GM18520 (cell line): ENCODE results near the gene BMP6.
"Not testable (repeated sequence)": the region's sequence is repeated elsewhere in the genome, so short reads cannot be mapped to it uniquely, and the experiment has no call there.

Source experiments
- ATAC-seq: cut with Tn5 transposase; IDR thresholded peaks from one replicate; pipeline ENCODE4 v1.9.1; 2021; ENCODE audit not compliant: unreplicated experiment

Gene BMP6

DNA sequence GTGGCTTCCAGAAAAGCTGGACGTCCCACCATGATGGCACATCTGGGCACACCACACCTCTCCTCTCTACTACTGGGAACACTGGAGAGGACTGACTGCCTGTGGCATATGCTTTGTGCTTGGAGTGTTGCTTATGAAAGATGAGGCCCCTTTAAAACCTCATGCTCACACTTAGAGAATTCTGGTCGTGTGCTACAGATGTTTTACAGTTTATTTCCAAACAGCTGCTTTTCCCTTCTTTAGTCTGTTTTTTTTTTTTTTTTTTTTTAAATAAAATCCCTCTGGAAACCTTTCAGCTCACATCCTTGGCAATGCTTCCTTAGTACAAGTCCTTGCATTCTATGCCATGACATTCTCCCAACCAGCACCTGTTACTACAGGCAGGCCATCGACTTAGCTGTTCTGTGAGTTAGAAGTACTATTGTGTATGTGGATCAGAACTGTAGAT, 60.3 kb downstream of the BMP6 start:
- ATAC-seq = no peak

DNA sequence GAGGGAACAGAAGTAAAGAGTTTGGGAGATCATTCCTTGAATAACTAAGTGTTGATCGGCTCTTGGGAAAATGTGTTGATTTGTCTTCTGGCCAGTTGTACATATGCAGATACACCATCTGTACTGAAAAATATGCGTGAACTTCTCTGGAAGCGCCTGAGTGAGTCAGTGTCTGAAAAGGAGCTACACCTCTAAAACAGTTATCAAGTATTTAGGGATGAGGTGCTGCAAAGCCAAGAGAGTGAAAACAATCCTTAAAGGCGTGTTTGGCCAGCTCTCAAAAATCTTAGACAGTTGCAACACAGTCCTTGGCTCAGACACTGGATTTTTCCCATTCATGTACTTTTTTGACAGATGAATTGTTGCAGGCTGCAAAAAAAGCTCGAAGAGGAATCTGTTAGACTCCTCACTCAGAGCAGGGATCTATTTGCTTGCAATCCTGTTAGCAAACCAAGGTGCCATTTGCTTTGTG, 61.3 kb downstream of the BMP6 start:
- ATAC-seq = no peak

DNA sequence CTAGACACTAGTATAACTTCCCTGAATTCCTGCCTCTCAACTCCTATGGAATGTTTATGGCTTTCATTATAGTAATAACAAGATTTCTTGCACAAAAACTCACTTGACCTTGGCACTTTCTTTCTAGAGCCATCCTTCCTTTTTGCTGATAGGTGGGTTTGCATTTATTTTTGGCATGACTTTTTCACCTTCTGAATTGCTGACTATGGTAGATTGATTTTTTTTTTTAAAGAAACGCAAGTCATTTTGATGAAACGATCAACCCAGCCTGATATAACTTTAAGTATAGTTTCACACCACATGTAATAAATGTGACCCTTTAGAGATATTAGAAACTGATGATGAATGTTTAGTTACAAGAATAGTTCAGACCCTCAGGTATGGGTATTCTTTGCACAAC, 61.8 kb downstream of the BMP6 start:
- ATAC-seq = no peak

DNA sequence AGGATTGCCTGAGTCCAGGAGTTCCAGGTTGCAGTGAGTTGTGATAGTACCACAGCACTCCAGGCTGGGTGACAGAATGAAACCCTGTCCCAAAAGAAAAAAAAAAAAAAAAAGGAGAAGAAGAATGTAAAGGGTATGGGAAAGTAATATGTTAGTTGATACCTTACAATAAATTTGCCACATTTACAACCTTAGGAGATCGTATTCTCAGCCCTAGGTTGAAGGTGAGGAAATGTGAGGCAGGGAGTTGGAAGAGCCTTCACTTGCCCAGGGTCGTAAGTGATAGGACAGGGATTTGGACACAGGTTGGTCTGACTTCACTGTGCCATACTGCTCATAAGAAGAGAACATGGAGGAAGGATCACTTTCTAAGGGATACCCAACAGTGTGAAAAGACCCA, 68.6 kb downstream of the BMP6 start:
- ATAC-seq = no peak

DNA sequence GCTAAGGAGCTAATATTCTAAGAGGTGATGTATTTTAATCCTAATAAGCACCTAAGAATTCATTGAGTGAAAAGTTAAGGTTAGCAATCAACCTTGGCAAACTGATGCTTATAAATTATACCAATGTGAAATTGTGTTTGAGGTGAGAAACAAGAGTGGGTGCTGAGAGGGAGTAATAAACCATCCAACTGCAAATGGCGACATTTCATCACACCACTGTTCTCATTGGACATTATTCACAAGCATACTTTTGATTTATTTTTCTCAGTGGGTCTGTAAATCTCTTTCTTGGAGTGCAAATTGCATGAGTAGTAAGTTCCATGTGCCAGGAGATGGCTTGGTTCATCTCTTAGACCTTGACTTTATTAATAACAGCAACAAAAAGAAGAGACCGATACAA, 71.5 kb downstream of the BMP6 start:
- no peak for ATAC-seq

DNA sequence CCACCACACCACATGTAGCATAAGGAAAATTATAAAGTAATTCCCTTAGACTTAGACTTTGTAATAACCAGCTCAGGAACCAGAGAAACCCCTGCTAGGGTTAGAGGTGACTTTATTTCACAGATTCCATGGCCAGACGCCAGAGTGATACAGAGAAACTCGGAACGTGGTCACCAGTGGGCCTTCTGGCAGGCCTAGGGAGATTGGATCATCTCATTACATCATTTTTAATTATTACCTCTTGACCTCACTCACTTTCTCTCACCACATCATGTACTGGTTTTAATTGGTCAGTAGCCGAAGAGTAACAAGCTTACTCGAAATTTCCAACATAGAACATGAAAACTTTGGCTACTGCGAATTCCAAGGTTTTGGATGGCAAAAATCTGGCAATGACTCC, 72.9 kb downstream of the BMP6 start:
- ATAC-seq = no peak

DNA sequence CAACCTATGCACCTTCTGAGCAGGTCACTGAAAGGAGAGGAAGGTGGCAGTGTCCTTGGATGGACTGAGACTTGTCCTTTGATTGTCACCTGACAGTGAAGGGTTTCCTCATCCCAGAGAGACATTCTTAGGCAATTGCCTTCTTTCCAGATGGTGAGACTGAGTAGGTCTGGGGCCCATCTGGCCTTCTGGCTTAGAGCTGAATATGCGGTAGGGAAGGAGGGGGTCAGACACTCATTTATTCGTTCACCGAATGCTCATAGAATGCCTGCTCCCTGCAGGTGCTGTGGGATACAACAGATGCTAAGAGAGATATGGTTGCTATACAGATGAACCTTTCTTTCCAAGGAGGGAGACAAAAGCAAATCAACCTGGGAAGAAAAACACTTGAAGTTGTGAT, 76.8 kb downstream of the BMP6 start:
- ATAC-seq = no peak

DNA sequence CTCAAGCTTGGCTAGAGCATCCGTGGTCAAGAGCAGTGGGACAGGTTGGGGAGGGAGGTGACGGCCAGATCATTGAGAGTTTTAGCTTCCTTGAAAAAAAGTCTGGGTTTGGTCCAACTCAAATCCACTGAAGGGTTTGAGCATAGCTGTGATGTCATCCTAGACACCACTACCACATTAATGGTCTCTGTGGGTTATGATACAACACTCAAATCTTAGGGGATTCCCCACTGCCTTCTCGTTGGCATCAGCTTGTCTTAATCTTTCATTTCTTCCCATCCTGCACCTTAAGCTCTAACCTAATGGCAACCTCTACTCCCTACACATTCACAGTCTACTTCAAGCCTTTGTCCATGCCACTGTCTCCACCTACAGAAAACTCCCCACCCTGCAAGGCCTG, 77.3 kb downstream of the BMP6 start:
- no peak for ATAC-seq

DNA sequence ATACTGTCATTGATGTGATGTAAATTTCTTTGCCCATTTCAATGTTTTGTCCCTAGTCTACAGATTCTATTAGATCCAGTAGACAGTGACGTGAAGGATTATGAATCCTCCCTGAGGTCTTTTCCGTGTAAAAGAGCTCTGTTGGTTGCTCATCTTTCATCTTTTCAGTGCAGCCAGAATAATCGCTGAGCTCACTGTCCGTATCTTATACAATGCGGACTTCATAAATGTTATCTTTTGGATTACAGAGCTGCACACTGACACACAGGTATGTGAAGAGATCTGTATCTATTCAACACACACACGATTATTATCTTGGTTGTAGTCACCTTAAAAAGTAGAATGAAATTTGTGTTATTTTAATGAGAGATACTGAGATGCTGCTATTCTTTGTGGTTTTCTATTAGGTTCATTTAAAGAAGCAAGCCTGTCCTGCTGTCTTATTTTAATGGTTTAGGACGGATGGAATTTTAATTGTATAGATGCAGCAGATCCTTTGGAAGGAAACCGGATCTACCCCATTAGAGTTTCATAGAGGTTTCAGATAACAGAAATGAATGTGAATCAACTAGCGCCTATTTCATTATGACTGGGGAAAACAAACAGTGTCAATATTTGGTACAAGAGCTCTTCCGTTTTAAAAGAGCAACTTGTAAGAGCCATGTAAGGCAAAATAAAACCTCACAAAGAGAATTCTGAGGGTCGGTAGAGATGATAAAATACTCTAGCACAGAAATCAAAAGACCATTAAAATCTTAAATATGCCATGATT, 79.4 kb downstream of the BMP6 start:
- no peak for ATAC-seq

DNA sequence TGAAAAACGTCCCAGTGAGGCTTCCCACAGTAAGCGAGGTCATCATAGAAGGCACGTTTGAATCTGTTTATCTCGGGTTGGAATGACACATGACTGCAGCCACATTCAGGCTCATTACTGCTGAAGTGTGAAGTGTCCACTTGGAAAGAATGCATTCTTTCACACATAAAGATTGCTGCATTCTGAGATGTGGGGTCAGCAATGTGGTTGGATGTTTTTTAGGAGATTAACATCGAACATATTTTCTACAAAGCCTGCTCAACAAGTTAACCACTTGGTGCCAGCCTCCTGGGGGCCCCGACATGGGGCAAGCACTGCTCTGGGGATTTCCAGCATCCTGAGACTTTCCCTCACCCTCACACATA, 79.9 kb downstream of the BMP6 start:
- ATAC-seq = no peak

DNA sequence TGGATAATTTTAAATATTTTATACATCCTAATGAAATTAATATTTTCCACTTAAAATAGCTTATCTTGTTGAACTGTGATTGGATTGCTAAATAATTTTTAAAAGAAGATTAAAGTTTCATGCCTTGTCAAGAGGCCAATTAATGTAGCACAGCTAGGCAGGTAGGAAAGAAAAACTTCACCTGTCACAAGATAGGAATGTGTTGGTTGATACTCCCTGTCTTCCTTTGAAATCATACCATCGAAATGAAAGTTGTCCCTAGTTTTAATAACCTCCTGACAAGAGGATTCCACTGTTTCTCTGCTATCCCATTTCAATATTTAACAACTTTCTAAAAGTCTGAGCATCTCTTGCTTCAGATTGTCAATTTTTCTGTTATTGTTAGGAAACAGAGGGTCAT, 80.8 kb downstream of the BMP6 start:
- ATAC-seq = no peak

DNA sequence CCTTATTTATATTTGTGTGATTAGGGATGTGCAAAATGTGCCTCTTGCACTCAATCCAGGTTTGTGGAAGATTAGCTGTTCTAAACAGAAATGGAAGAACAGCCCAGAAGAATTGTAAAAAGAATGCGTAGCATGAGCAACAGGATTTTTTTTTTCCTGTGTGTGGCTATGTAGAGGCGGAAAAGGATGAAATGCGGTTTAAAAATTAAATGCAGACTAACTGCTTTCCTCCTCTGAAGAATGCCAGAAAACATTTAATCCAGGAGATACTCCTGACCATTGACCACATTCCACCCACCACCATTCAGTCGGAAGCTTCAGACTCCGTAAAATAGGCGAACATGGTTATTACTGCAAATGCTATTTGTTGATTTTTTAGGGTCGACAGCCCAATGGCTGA, 83.4 kb downstream of the BMP6 start:
- no peak for ATAC-seq

DNA sequence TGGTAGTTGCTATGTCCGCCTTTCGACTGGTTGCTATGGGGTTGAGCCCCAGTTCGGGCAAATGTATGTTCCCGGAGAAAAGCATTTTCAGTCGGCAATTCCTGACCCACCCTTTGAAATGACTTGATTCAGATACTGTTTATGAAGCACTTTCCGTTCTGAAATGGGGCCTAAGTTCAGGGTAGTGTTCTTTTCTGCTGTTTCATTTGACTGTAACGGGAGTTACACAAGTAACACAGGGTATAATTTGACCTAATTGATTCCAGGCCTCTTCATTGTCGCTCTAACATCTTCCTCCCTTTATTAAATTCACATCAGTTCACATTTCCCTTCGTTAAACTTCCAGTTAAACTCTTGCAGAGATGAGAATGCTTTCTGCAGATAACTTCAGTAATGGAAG, 85.5 kb downstream of the BMP6 start:
- no peak for ATAC-seq

DNA sequence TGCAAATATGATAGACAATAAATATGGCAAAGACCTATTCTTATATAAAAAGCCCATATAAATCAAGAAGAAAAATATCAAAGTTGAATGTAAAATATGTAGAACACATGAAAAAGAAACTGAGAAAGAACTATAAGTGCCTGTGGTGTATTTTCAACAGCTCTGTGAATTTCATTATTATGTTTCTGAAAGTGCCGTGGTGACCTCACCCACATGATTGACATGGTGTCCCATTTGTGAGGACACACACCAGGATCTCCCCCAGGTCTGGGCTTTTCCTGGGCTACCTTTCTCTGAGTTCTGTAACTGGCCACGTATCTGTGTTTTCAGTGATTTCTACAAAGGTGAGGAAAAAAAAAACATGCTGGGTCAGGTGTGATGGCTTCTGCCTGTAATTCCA, 86.7 kb downstream of the BMP6 start:
- peak; percentile 61 for ATAC-seq

DNA sequence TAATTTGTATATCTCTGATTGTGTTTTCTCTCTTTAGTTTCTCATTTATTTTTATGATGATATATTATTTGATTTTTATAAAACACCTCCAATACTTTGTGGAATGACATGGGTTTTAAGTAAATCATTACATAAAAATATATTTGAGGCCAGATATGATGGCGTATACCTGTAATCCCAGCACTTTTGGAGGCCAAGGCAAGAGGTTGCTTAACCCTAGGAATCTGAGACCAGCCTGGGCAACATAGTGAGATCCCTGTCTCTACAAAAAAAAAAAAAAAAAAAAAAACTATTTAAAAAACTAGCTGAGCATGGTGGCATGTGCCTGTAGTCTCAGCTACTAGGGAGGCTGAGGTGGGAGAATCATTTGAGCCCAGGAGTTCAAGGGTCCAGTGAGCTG, 87.3 kb downstream of the BMP6 start:
- no peak for ATAC-seq

DNA sequence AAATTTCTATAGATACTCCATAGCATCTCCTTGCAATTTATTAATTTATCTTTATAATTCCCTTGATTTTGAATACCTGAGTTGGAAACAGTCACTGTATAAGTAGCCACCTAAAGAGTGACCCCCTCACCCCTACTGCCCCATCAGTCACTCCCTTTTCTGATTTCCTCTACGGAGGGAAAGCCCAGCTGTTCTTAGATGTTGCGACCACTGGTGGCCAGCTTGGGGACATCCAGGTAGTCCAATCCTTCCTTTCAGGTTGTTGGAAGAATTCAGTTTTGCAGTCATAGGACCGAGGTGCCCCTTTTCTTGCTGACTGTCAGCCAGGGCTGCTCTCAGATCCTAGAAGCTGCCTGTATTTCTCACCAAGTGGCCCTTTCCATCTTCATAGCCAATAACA, 87.8 kb downstream of the BMP6 start:
- ATAC-seq = no peak

DNA sequence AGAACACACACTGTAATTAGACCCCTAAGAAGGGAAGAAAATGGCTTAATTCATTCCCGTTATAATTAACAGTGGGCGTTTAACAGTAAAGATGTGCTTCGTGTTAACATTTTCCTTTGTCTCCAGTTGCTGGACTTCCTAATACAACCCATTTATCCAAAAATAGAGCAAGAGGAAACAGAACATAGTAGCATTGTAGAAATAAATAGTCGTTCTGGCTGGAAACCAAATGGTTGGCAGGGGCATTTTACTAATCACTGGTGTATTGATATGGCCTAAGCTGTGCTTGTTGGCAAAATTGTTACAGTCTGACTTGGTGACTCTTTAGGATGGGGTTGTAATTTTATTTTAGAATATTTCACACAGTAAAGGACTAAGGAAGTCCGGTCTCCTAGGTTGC, 89.8 kb downstream of the BMP6 start:
- no peak for ATAC-seq

DNA sequence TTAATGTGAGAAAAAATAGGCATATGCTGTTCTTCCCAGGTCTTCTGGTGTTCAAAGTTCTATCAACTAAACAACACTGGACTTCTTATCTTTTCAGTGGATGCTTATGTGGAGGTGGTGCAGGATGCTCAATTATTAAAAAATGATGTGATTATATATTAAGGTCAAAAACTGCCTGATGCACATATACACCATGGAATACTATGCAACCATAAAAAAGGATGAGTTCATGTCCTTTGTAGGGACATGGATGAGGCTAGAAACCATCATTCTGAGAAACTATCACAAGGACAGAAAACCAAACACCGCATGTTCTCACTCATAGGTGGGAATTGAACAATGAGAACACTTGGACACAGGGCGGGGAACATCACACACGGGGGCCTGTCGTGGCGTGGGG, 91.3 kb downstream of the BMP6 start:
- not testable (repeated sequence) for ATAC-seq

DNA sequence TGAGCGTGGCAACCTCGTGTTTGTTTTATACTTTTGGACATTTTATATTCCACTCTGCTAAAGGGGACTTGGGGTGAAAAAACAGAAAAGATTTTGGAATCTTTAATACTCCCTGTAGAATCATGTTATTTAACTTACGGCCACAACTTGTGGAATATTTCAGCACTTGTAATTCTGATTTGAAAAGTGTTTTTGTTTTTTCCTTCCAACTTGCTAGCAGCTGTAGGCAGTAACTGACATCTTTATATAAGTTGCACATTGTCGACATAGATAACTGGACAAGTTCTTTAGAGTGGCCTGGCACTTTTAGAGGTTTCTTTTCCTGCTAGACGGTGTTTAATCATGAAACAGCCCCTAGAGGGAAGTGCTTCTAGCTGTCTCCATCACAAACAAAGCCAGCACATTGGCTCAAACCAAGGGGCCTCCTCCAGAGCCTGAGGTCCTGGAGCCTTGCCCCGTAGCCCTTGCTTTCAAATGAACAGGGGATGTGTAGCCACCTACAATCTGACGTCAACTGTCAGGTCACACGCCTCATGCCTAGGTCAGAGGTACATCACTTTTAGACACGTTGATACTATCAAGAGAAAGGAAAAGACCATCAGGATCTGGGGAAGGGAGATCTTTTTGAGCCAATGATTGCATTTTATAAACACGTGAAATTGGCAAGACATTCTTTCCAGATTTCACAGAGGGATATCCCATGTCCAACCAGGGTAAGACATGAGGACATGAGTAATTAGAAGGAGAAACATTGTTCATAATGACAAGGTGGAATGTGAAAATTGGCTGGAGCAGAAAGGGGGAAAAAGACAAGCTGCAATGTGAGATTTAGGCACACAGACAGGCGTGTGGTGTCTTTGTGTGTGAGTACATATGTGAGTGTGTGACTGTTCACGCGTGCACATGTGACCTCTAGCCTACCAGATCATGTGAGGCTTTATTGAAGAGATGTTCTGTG, 92.6 kb downstream of the BMP6 start:
- ATAC-seq = no peak

DNA sequence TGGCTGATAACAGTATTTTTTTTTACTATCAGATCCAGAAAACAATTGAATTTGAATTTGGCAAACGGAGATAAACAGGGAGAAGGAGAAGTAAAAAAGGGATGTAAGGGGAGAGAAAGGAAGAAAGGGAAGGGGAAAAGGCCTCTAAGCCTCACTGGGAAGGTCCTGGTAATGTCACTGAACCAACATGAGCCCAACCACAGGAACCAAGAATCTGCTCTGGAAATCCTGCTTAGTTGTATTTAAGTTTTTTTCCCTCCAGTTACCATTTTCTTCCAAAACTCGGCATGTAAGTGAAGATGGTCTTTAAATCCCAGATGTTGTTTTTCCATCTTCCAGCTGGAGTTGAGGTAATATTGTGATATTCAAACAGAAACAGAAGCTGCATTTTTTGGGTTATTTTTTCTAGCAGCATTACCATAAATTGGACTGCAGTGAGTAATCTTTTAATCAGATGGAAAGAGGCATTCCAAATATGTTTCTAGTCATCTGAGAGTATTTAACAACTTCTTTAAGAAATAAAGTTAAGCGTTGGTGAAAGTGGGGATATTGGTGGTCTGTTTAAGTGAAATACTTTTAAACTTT, 93.6 kb downstream of the BMP6 start:
- no peak for ATAC-seq

DNA sequence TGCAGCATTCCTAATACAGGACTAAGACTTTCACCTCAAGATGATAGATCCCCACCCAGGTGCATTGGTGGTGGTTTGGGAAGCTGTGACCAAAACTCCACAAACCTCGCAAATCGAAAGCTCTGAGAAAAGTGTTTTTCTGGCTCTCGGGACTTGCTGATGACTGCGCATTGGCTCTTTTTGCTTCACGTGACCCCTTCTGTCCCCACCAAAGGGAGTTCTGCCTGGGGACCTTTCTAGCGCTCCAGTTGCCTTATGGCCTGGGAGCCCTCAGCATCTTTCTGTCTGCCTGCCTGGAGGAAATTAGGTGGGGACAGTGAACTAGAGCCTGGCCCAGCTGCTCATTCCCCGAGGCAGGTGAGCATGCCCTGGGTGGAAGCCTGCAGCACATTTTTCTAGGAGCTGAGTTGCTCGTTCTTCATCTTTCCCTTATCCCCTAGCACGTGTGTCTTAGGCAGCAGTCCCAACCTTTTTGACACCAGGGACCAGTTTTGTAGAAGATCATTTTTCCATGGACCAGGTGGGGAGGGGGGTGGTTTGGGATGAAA, 94.5 kb downstream of the BMP6 start:
- no peak for ATAC-seq
